HUES64 (cell line): ENCODE results near the gene TOMM34.

Experiments
- H3K27ac ChIP-seq: 2 replicates; pipeline ENCODE4 v1.7.0; 2013; ENCODE audit warnings: low read depth, low read length, inconsistent platforms
- H3K27me3 ChIP-seq: 2 replicates; pipeline ENCODE4 v1.6.1; 2013; ENCODE audit warnings: mild to moderate bottlenecking, low read length; ENCODE audit not compliant: insufficient read depth
- H3K36me3 ChIP-seq: 2 replicates; pipeline ENCODE4 v1.6.1; 2013; ENCODE audit warnings: mild to moderate bottlenecking, low read length; ENCODE audit not compliant: insufficient read depth
- H3K4me1 ChIP-seq: 2 replicates; pipeline ENCODE4 v1.6.1; 2013; ENCODE audit warnings: mild to moderate bottlenecking, low read length, moderate library complexity; ENCODE audit not compliant: insufficient read depth
- H3K4me3 ChIP-seq: 2 replicates; pipeline ENCODE4 v1.5.1; 2013; ENCODE audit warnings: mild to moderate bottlenecking, low read length, moderate library complexity
- H3K9ac ChIP-seq: 2 replicates; pipeline ENCODE4 v1.6.1; 2013; ENCODE audit warnings: mild to moderate bottlenecking, low read depth, low read length
- H3K9me3 ChIP-seq: 2 replicates; pipeline ENCODE4 v1.6.1; 2013; ENCODE audit warnings: low read depth, low read length; ENCODE audit not compliant: insufficient read depth
- WGBS: fragments of 150-250, 120-280 bp; methylation state at CpG from one replicate; pipeline ENCODE4 v1.1.7; 2013; ENCODE audit warnings: missing lambda C conversion rate; 5-methylcytosine and 5-hydroxymethylcytosine counted together

Gene TOMM34

DNA sequence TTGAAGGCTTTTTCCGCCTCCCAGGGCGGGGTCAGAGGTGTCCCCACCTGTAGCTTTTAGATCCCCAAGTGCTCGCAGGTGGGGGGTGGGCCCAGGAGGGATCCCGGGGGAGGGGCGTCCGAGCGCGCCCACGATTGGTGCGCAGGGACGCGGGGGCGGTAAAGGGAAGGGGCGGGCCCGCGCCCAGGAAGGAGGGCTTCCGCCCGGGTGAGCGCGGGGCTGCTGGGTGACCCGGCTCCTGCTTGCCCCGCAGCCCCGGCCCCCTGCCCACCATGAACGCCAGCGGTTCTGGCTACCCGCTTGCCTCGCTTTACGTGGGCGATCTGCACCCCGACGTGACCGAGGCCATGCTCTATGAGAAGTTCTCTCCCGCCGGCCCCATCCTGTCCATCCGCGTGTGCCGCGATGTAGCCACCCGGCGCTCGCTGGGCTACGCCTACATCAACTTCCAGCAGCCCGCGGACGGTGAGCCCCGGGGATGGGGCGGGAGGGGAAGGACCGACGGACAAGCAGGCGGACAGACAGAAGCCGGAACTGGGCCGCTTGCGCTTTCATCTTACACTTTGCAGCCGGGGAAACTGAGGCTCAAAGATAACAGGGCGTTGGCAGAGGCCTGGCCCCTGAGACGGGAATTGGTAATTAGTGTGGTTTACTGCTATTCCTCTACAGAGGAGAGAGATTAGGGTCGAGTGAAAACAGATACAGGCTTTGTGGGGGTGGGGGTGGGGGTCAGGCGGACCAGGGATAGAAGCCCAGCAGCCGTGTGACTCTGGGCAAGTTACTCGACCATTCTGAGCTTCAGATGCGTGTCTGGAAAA, 50.1 kb downstream of the TOMM34 start, which contains the start of gene PABPC1L:
Gene PABPC1L, plus strand, starts transcription at position 189 of the 818 bp plus-strand sequence. Its CDS starts 84 bp downstream, at position 273.
- Histone ChIP-seq H3K27ac (peak within 1 kb of the TSS; percentile 69; the same call in 1 of the 2 replicates), H3K9ac (peak within 1 kb of the TSS; percentile 80), H3K4me3 (peak within 1 kb of the TSS; percentile 87), H3K4me1 (peaks cover 10% of the 10 kb centered on the region), H3K27me3 (no peaks in the 10 kb centered on the region), H3K36me3 (peaks cover 63% of the 10 kb centered on the region), H3K9me3 (no peaks in the 10 kb centered on the region)
- WGBS = 1% methylated on average over 61 of the region's 61 CpGs

DNA sequence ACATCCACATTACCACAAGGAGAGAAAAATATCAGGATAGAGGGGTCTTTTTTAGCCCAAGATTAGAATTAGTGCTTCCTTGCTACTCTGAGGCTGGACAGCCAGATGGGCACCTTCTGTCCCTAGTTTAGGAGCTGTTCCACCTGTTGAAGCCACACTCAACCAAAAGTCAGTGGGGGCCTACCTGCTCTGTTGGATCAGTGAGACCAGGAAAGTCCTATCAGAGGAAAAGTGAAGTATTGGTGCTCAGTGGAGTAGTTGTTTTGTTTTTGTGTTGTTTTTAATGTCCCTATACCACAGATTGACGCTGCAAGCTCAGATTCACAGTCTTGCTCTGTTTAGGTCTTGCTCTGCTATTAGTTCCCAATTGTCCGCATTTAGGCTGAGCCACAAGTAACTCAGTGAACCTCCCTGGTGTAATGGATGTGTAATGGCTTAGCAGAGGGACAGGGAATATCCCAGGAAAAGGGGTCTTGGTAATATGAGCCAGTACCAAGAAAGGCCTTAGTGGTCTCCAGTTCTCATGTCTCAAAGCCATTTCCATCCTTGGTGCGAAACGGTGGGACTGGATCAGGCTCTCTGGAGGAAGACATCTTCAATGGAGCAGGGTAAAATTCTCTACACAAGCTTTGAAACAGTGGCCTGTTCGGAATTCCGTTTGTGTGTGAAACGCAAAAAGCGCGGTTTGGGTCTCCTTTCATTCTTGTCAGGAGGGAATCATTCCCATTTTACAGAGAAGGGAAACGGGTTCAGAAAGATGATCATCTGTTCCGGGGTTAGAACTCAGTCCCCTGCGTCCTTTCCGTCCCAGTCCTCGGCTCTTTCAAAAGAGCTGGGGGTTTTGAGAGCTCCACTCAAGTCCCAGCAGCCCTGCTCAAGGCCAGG, 51.0 kb downstream of the TOMM34 start:
- Histone ChIP-seq H3K27me3 (no peaks in the 10 kb centered on the region), H3K9me3 (no peaks in the 10 kb centered on the region), H3K36me3 (peaks cover 64% of the 10 kb centered on the region), H3K9ac (no peak overlapping the region), H3K4me1 (peaks cover 10% of the 10 kb centered on the region), H3K4me3 (peak overlapping the region; percentile 87), H3K27ac (peak overlapping the region; percentile 17; the same call in 1 of the 2 replicates)
- WGBS = 31% methylated on average over 14 of the region's 14 CpGs

DNA sequence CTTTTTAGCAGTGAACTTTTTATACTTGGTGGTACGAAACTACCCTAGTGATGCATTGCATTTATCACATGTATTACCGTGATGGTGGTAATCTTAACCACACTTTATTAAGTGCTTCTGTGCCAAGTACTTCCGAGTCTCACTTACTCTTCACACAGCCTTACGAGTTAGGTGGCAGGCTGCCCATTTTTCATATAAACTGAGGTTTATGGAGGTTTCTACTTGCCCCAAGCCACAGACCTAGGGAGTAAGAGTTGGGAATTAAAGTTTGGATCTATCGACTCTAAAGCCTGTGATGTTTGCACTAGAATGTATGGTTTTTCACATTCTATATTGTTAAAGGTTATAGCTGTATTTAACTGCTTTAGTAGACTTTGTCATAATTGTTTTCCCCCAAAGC, 55.8 kb downstream of the TOMM34 start:
- no peak overlapping the region for H3K4me3 ChIP-seq
- no peak overlapping the region for H3K9ac ChIP-seq
- no peaks in the 10 kb centered on the region for H3K9me3 ChIP-seq
- H3K27ac ChIP-seq = no peak overlapping the region
- H3K36me3 ChIP-seq = peaks cover 82% of the 10 kb centered on the region
- no peaks in the 10 kb centered on the region for H3K27me3 ChIP-seq
- H3K4me1 ChIP-seq = 0 out of 2 replicates have a peak, but pooled peaks cover 4% of the 10 kb centered on the region
- WGBS = 98% methylated on average over 5 of the region's 5 CpGs

DNA sequence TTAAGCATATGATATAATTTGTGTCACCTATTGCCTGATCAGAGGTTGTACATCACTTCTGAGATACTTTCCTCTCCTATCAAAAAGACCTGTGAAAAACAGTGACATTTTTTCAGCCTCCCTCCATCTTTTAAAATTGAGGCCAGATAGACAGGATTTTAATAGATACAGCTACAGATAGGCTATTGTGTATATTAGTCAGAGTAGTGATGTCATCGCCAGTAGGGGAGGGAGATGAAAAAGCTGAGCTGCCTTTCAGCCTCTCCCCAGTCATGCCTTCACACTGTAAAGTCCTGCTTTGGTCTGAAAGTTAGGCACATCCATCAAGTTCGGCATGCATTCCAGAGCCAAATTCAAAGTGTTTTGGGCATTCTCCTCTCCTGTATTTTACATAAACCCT, 58.2 kb downstream of the TOMM34 start:
- Histone ChIP-seq H3K36me3 (peaks cover 63% of the 10 kb centered on the region), H3K4me1 (no peaks in the 10 kb centered on the region)
- 100% methylated on average over 2 of the region's 2 CpGs for WGBS

DNA sequence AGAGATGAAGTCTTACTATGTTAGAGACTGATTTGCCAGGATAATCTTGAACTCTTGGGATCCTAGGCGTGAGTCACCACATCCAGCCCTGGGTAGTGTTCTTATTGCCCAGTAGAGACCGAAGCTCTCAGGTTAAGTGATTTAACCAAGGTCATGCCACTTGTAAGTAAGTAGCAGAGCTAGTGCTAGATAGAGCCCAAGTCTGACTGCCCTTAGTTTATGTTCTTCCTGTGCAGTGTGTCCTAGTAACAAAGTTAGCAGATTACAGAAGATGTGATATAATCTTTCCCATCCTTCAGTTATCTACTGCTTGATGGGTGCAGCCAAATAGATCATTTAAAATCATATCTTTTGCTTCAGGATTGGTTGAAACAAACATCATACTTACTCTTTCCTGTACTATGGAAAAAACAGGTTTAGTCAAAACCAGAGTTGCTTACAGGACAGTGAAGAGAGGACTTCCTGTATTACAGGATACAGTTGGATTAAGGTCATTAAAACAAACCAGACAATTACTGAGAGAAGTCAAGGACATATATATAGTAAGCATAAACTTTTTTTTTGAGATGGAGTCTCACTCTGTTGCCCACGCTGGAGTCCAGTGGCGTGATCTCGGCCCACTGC, 59.9 kb downstream of the TOMM34 start:
- WGBS = 85% methylated on average over 5 of the region's 5 CpGs
- peaks cover 47% of the 10 kb centered on the region for H3K36me3 ChIP-seq

More for the DNA sequence above, 58.2 kb downstream of the TOMM34 start:
- H3K27ac ChIP-seq = no peak overlapping the region
- H3K4me3 ChIP-seq = no peak overlapping the region
- no peaks in the 10 kb centered on the region for H3K9me3 ChIP-seq
- H3K27me3 ChIP-seq = no peaks in the 10 kb centered on the region
- no peak overlapping the region for H3K9ac ChIP-seq

DNA sequence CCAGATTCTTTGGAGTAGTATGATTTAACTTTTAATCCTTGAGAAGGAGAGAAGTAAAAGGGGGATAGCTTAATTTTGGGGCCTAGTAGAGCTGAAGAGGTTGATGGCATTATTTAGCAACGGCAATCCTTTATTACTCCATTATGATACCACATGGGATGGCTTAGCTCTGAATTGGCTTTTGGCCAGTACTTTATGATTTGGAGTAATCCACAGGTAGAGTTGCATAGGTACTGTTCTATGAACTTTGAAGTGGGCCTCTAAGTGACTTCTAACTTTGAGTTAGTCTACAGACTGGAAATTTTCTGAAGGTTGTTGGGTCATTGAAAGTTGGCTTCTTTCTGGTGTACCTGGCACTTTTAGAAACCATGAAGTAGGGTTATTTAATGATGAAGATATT, 63.1 kb downstream of the TOMM34 start:
- Histone ChIP-seq H3K27ac (no peak overlapping the region), H3K4me1 (no peaks in the 10 kb centered on the region), H3K9ac (no peak overlapping the region), H3K4me3 (no peak overlapping the region), H3K36me3 (peaks cover 25% of the 10 kb centered on the region), H3K27me3 (no peaks in the 10 kb centered on the region), H3K9me3 (no peaks in the 10 kb centered on the region)
- WGBS = no CpG with 5 or more reads among the region's 1 CpG

More for the DNA sequence above, 59.9 kb downstream of the TOMM34 start:
- H3K4me3 ChIP-seq = no peak overlapping the region
- no peaks in the 10 kb centered on the region for H3K27me3 ChIP-seq
- no peaks in the 10 kb centered on the region for H3K4me1 ChIP-seq
- H3K27ac ChIP-seq = no peak overlapping the region
- H3K9ac ChIP-seq = no peak overlapping the region
- no peaks in the 10 kb centered on the region for H3K9me3 ChIP-seq

DNA sequence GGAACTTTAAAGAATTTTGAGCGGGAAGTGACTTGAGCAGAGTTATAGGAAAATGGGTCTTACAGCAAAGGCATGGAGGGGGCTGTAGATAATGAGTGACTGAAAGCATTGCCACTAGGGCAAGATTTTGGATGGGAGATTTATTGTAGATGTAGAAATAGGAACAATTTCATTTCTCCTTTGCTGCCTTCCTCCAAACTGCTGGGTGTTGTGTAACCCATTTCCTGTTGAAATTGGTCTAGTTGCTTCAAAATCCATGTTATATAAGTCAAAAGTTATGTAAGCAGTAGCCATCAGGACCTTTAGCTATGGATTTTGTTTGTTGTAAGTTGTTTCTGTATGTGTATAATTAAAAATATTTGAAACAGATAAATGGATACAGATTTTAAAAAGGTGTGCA, 63.6 kb downstream of the TOMM34 start:
- peaks cover 25% of the 10 kb centered on the region for H3K36me3 ChIP-seq
- 96% methylated on average over 1 of the region's 1 CpG for WGBS
- H3K4me3 ChIP-seq = no peak overlapping the region
- no peak overlapping the region for H3K27ac ChIP-seq
- no peaks in the 10 kb centered on the region for H3K27me3 ChIP-seq
- no peaks in the 10 kb centered on the region for H3K4me1 ChIP-seq
- H3K9ac ChIP-seq = no peak overlapping the region
- no peaks in the 10 kb centered on the region for H3K9me3 ChIP-seq

DNA sequence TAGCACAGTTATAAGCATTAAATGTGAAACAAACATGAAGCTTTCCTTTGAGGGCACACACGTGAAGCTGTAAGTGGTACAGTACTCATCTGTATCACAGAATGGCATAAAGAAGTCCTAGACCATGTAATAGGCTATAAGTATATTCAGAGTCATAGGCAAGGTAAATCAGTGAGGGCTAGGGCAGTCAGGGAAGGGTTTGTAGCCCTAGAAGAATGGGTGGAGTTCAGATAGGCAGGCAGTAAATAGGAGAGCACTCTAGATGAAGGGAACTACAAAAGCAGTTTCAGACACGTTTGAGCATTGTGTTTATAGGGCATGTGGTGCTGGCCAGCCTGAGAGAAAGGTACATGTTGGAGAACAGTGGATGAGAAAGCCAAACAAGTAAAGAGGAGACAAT, 65.2 kb downstream of the TOMM34 start:
- H3K4me3 ChIP-seq = no peak overlapping the region

More for the DNA sequence above, 65.2 kb downstream of the TOMM34 start:
- WGBS = 85% methylated on average over 2 of the region's 2 CpGs
- Histone ChIP-seq H3K36me3 (peaks cover 24% of the 10 kb centered on the region; the same call in 1 of the 2 replicates), H3K4me1 (no peaks in the 10 kb centered on the region), H3K27ac (no peak overlapping the region), H3K27me3 (no peaks in the 10 kb centered on the region), H3K9me3 (no peaks in the 10 kb centered on the region), H3K9ac (no peak overlapping the region)
